HG03159 (cell line): ENCODE measurements around the gene SLC6A2.
A peak's percentile ranks its signal among the peaks of the same experiment; 100 is the strongest.
"Not testable (repeated sequence)": the region's sequence is repeated elsewhere in the genome, so short reads cannot be mapped to it uniquely, and the experiment has no call there.

ENCODE experiments used
- ATAC-seq: cut with Tn5 transposase; IDR thresholded peaks from one replicate; pipeline ENCODE4 v1.9.1; 2021; ENCODE audit warnings: mild to moderate bottlenecking, moderate library complexity; ENCODE audit not compliant: unreplicated experiment

The SLC6A2 gene

DNA sequence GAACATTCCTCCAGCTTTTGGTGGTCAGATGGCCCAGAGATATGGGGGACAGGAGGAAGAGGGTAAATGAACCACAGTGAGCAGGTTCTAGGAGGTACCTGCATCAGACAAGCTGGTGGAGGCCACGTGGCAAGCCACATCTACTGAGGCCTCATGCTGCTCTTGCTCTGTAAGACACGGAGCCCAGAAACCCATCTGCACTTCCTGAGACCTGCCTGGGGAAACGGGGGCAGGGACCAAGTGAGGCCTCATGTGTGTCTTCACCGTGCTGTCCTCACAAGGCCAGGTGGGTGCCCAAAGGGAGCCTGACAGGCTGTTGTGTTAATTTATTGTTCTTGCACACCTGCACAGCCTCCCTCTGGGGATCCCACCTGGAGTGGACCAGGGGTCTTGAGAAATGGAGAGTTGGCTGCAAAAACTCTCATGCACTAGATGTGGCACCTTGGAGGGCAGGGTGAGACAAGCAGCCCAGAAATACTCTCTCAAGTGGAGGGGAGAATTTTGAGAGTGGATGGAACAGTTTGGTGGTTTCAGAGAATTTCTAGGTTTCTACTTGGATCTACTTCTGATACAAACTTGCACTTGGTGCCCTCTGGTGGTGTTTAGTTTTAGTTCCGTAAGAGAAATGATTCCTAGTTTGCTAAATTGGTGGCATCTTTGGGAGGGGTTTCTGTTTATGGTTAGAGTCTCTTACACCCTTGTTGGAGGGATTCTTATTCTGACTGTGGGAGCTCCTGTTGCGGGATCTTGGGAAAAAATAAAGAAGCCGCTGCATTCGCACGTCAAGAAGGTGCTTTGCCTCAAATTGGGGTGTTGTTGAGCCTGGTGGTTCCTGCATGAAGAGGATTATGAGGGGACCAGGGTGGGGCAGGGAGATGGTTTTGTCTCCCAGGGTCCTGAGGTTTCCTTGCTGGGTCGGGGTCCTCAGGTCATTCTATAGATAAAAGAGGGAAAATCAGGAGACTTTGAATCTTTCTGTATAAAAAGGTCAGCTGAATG, 47.5 kb downstream of the SLC6A2 start:
- no peak for ATAC-seq

GRCh38 chr16:55706739-55707384, 51.1 kb downstream of the SLC6A2 start:
- ATAC-seq = no peak

DNA sequence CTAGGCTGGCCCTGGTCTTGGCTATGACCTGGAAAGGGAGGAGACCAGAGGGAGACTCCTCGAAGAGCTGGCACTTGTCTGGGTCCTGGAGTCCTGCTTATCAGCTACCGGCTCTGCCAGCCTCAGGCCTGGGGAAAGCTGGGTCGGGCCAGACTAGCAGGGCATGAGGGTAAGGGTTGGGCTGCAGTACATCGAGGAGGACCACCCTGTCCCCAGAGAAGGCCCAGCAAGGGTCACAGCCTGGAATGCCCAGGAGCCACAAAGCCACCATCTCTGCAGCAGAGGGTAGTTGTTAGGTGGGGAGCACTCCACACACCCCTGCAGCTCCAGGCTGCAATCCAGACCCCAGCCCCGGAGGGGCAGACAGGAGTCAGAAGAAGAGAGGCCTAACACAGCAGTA, 54.0 kb downstream of the SLC6A2 start:
- no peak for ATAC-seq

- ATAC-seq = no peak
Observed at GRCh38 chr16:55710466-55710865, 54.7 kb downstream of the SLC6A2 start.

DNA sequence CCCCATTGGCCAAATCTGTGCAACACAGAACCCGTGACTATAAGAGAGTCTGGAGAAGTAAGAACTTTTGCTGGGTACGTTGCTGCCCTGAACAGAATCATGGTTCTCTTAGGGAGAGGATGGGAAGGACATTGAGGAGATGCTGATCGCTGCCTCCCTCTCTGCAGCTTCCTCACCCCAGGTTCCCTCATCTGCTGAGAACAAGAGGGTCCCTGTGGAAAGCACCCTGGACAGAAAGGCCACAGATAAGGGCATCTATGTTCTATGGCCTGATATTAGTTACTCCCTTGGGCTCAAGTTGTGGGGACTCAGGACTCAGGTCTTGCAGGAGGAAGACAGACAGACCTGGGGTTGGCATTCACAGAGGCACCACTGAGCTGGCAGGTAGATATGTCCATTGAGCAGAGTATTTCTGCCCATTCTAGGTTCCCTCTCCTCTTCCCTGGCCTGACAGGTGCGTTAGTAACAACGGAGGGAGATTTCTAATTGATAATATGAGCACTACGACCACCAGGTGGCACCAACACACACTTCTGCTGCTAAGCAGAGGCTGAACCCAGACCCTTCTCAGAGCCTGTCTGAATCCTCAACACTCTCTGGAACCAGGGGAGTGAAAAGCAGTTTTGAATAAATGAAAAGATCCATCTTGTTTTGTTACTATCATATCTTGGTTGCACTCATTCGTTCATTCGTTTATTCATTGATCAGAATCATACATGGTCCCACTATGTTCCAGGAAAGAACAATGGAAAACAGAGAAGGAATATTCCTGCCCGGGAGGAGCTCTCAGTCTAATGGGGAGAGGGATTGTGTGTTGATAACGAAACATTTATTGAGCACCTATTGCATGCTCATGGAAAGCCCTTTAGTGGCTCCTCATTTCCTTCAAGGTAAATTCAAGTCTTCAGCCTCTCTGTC, 56.4 kb downstream of the SLC6A2 start:
- ATAC-seq = peak; percentile 88

DNA sequence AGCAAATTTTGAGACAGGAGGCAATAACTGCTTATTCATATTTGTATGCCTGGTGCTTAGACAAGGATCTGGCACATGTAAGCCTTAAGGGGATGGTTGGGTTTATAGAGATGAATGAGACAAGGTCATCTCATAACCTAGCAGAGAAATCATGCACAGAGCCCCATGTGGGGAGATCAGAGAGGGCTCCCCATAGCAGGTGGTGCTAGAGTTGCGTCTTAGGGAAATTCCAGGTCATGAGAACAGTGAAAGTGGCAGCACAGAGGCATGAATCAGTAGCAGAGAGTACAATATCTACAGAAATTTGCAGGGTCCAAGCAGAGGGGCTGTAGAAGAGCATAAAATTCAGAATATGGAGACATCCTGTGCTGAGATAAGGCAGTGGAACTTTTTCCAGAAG, 57.3 kb downstream of the SLC6A2 start:
- no peak for ATAC-seq

- no peak for ATAC-seq
Observed at GRCh38 chr16:55717326-55717725, 61.5 kb downstream of the SLC6A2 start.

- ATAC-seq = no peak
Observed at GRCh38 chr16:55725055-55725777, 69.4 kb downstream of the SLC6A2 start.

- ATAC-seq = no peak
Observed at GRCh38 chr16:55728797-55729196, 73.0 kb downstream of the SLC6A2 start.

GRCh38 chr16:55730115-55730514, 74.3 kb downstream of the SLC6A2 start:
- ATAC-seq = no peak

- ATAC-seq = no peak
Observed at GRCh38 chr16:55732496-55732895, 76.7 kb downstream of the SLC6A2 start.

GRCh38 chr16:55734665-55735064, 78.9 kb downstream of the SLC6A2 start:
- no peak for ATAC-seq

DNA sequence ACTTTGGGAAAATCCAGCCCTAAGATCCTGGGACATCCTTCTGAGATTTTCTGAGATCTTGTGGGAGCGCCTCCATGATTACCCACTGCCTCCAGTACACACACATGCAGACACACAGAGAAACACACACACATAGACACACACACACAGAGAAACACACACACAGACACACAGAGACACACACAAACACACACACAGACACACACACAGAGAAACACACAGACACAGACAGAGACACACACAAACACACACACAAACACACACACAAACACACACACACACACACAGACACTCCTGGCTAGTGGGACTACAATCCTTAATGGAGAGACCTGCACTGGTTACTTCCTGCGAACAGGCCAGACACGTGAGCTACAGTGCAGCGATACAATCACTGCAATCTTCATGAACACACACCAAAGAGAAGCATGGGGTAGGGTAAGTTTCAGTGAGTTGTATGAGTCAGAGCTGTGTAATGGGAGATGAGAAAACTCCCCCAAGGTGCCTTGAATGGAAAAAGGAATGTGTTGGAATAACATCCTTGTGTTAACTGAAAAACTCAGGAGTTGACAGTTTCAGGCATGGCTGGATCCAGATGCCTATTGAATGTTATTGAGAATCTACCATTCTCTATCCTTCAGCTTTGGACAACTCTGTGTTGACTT, 79.5 kb downstream of the SLC6A2 start:
- no peak for ATAC-seq

DNA sequence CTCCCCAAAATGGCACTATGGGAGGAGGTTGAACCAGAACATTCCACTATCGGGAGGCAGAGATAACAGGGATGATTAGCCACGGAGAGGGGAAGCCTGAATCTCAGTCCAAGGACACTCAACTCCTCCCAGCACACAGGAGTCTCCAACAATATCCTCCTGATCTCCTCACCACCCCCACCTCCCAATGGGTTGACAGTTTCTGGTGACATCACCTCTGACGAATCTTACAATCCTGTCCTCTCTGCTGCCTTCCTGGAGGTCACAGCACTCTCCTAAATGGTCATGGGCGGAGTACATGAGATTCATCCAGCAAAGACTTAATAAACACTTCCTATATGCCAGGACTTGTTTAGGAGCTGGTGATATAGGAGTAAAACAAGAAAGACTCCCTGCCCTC, 80.9 kb downstream of the SLC6A2 start:
- no peak for ATAC-seq

- ATAC-seq = no peak
Observed at GRCh38 chr16:55737318-55737717, 81.5 kb downstream of the SLC6A2 start.

- no peak for ATAC-seq
Observed at GRCh38 chr16:55737966-55738365, 82.2 kb downstream of the SLC6A2 start.

DNA sequence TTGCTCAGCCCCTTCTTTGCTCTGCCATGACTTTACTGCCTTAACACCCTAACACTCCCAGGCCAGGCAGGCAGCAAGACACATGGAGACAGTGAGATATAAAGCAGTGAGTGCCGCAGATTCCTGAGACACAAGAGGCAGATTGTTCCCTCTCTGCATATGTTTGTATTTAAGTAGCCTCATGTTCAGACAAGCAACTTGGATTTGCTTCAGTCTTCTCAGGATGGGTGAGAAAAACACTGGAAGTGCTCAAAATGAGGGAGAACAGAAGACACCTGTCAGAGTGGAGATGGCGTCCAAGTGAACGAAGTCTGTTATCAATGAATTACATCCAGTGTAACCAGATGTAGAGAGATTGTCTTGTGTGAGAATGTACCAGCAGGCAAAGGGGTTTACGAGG, 90.3 kb downstream of the SLC6A2 start:
- no peak for ATAC-seq

DNA sequence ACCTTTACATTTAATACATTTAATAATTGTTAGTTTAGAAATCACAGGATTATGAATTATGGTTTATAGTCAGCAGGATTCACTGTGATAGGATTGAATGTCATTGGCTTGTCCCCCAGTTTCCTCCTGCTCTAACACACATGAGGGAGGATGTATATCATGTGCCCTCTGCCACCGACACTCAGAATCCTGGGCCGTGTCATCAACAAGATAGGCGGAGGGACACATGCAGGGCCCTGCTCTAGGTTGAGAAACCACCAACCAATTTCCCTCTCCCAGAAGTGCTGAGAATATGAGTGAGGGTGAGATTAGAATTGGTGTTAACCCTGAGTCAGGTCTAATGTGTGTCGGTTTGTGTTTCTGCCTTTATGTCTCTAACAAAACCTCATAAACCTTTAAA, 92.0 kb downstream of the SLC6A2 start:
- no peak for ATAC-seq

DNA sequence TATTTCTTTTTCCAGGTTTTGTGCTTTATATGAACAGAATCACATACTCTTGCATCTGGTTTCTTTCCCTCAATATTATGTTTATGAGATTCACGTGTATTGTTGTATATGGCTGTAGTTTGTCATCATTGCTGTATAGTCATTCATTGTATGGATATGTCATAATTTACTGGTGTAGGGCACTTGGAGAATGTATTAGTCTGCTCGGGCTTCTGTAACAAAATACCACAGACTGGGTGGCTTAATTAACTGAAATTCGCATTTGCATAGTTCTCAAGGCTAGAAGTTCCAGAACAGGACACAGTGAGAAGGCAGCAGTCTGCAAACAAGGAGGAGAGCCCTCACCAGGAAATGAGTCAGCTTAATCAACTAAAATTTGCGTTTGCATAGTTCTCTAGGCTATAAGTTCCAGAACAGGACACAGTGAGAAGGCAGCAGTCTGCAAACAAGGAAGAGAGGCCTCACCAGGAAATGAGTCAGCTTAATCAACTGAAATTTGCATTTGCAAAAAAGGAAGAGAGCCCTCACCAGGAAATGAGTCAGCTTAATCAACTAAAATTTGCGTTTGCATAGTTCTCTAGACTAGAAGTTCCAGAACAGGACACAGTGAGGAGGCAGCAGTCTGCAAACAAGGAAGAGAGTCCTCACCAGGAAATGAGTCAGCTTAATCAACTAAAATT, 96.8 kb downstream of the SLC6A2 start:
- not testable (repeated sequence) for ATAC-seq
